GM12865 (cell line): ENCODE results near the gene NSUN7.

Experiments used
- DNase-seq: peaks from one replicate; pipeline ENCODE4 v3.0.0; 2010; ENCODE audit warnings: low read depth
- H3K4me3 ChIP-seq: 2 replicates; pipeline ENCODE4 v1.5.1; 2011; ENCODE audit warnings: mild to moderate bottlenecking, low read depth, low read length, control low read depth
- TF ChIP-seq, protein P1 (sequence below): IDR thresholded peaks from 2 replicates; pipeline ENCODE4 v1.5.1; 2011; ENCODE audit warnings: low read length, control low read depth, low read depth, inconsistent platforms; ENCODE audit not compliant: insufficient read depth; ENCODE audit errors: missing control alignments

NSUN7 gene

DNA sequence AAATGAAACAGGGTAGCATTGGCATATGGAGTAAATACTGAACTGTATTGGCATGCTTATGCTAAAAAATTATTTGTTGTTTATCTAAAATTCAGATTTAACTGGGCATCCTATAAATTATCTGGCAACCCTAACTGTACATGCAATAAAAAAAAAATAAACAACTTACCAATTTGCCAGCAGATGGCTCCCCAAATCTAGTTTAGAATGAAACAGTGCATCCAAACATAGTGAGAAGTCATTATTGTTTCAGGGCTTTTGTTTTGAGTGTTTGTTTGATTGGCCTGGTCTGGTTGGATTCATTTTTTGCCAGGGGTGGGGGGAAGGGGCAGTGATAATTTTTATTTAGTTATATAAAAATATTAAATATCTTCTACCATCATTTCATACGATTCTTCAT is 12.8 kb upstream of the NSUN7 start:
- peak; percentile 69 for DNase-seq
- TF ChIP-seq, protein P1, sequence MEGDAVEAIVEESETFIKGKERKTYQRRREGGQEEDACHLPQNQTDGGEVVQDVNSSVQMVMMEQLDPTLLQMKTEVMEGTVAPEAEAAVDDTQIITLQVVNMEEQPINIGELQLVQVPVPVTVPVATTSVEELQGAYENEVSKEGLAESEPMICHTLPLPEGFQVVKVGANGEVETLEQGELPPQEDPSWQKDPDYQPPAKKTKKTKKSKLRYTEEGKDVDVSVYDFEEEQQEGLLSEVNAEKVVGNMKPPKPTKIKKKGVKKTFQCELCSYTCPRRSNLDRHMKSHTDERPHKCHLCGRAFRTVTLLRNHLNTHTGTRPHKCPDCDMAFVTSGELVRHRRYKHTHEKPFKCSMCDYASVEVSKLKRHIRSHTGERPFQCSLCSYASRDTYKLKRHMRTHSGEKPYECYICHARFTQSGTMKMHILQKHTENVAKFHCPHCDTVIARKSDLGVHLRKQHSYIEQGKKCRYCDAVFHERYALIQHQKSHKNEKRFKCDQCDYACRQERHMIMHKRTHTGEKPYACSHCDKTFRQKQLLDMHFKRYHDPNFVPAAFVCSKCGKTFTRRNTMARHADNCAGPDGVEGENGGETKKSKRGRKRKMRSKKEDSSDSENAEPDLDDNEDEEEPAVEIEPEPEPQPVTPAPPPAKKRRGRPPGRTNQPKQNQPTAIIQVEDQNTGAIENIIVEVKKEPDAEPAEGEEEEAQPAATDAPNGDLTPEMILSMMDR: peak; percentile 35

DNA sequence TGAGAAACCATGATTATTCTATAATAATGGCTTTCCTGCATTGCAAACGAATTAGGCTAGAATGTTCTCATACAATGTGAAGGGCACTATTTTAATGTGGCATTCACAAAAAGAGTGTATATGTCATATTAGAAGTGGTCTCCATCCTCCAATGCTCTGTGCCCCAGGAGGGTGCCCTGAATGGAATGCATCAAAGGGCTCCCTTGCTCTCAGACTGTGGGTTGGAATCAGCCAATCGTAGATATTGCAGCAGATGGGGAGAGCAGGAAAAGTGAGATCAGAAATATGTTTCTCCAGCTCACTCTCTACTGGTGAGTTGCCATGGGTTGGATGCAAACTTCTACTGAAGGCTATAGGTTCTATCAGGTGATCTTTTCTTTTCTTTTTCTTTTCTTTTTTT is 11.9 kb upstream of the NSUN7 start:
- no peak overlapping the region for H3K4me3 ChIP-seq
- TF ChIP-seq, protein P1: no peak
- no peak for DNase-seq

More for the DNA sequence above, 12.8 kb upstream of the NSUN7 start:
- no peak overlapping the region for H3K4me3 ChIP-seq

DNA sequence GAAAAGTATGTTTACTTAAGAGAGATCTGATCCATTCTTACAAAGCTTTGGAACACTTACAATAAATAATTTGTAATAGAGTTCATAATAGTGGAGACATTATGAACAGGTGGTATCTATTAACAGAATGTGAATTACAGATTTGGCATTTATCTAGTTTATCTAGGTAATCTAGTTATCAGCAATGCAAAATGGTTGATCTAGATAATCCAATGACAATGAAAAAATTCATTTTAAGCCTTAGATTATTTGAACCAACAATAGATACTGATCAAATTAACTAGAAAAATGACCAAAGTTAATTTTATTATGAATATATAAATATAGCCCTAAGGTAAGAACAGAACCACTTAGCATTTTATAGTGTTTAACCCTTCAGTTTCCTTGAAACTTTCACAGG is 10.4 kb upstream of the NSUN7 start:
- no peak for DNase-seq

DNA sequence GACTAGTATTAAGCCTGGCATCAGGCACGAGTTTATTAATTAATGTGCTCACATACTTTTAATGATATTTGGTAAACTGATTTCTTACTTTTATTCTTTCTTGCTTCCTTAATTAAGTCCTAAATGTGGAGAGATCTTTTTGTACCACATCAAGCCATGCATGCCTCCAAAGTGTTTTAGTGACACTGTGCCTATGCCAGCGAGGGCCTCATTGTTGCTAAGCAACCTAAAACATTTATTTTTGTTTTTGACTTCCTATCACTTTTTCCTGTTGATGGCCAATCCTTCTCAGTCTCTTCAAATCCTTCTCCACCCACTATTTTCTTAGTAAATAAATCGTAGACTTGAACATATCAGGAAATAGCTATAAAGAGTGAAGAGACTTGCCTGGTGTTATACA is 5.5 kb upstream of the NSUN7 start:
- no peak overlapping the region for H3K4me3 ChIP-seq
- no peak for DNase-seq
- TF ChIP-seq, protein P1: no peak

More for the DNA sequence above, 10.4 kb upstream of the NSUN7 start:
- TF ChIP-seq, protein P1: no peak
- H3K4me3 ChIP-seq: no peak overlapping the region

DNA sequence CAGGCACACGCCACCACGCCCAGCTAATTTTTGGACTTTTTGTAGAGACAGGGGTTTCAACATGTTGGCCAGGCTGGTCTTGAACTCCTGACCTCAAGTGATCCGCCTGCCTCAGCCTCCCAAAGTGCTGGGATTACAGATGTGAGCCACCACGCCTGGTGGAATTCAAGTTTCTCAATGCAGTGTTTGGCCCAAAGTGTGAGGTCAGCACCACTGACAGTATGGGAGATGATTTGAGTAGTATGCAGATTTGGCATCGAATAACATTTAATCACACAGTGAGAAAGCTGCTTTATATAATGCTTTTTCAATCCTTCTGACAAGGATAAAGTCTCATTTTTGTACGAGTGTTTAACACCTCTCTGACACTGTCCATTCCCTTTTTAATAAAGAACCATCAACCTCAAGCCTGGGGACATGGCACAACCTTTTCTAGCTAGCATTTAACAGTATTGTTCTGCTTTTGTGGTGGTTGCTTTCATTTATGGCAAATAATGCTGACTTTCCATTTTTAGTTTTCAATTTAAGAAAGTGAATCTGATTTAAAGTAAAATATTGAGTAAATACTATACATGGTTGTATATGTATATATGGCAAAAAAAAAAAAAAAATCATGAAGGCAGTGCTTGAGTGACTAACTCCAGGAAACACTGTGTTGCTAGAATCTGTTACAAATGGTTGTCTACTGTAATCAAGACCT is 4.3 kb upstream of the NSUN7 start:
- TF ChIP-seq, protein P1: no peak
- no peak for DNase-seq
- H3K4me3 ChIP-seq: no peak overlapping the region

DNA sequence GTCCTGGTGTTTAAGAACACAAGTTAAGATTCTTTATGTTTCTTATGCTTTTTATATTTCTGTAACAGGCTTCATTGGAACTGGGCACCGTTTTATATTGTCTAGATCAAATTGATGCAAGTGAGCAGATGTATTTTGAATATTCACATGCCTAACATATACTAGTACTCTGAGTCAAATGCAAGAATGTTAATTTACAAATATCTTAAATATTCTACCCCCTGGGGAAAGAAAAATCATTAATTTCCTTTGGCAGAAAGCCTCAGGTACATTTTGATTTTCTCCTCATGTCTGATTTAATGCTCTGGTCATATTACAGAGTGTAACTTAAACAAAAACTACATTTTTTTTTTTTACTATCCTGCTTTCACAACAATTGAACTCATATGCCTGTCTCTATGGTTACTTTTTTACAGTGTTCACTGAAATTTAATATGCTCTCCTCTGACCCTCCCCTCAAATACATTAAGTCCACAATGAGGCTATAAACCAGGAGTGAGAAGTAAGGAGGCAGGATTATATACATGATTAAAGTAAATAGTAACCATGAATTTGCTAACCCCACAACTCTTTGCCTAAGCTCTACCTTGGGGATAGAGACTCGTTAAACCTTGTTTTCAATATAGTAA is 2.4 kb upstream of the NSUN7 start:
- no peak overlapping the region for H3K4me3 ChIP-seq
- TF ChIP-seq, protein P1: no peak
- no peak for DNase-seq
